ENCODE results near the gene SMIM13. TPM values are rescaled to one million over a fixed set of nuclear protein-coding genes. Genes with fewer than 3 reads are reported as not detected.

The SMIM13 gene
- total RNA-seq, 1 donor from 2014 or later = 7.8 TPM

GRCh38 chr6:11130605-11131004, 37.0 kb downstream of the SMIM13 start:
- no peaks in the 10 kb centered on the region for H3K27me3 ChIP-seq
- no peak overlapping the region for H2AFZ ChIP-seq (replicated peaks)
- Mint-ChIP-seq H3K27me3 (ENCODE audit: insufficient read depth, low read depth) (peaks cover 2% of the 10 kb centered on the region), H3K27ac (no peak overlapping the region), H3K36me3 (peaks cover 28% of the 10 kb centered on the region), H3K4me1 (no peaks in the 10 kb centered on the region), H3K9me3 (peaks cover 10% of the 10 kb centered on the region), H3K4me3 (no peak overlapping the region)
- peaks cover 7% of the 10 kb centered on the region for H3K79me2 ChIP-seq (ENCODE audit: low read depth)
- no peak for DNase-seq (ENCODE audit: low spot score)
- no peak overlapping the region for H3K4me3 ChIP-seq
- H4K20me1 ChIP-seq (ENCODE audit: low read depth) = no peaks in the 10 kb centered on the region
- no peaks in the 10 kb centered on the region for H3K9me3 ChIP-seq (ENCODE audit: low read depth)
- no peak overlapping the region for H3K9ac ChIP-seq
- no peaks in the 10 kb centered on the region for H3K36me3 ChIP-seq
- H3F3A ChIP-seq (ENCODE audit: low read depth) = no peaks in the 10 kb centered on the region
- no peak overlapping the region for H3K27ac ChIP-seq
- H3K4me1 ChIP-seq = no peaks in the 10 kb centered on the region
- TF ChIP-seq CTCF (IDR thresholded peaks at IDR 0.05) (no peak), EZH2 (IDR thresholded peaks at IDR 0.05) (no peak), EZH2phosphoT487 (IDR thresholded peaks at IDR 0.05) (no peak)
- no peak overlapping the region for H3K4me2 ChIP-seq

- no peak overlapping the region for H3K4me2 ChIP-seq
- H3K9ac ChIP-seq = no peak overlapping the region
- H3K27ac ChIP-seq = no peak overlapping the region
- Mint-ChIP-seq H3K27ac (no peak overlapping the region), H3K4me3 (no peak overlapping the region), H3K36me3 (peaks cover 16% of the 10 kb centered on the region), H3K4me1 (no peaks in the 10 kb centered on the region), H3K27me3 (ENCODE audit: insufficient read depth, low read depth) (peaks cover under 1% of the 10 kb centered on the region), H3K9me3 (no peaks in the 10 kb centered on the region)
- H4K20me1 ChIP-seq (ENCODE audit: low read depth) = no peaks in the 10 kb centered on the region
- TF ChIP-seq EZH2 (IDR thresholded peaks at IDR 0.05) = no peak
- no peak for TF ChIP-seq CTCF (IDR thresholded peaks at IDR 0.05)
- no peak for TF ChIP-seq EZH2phosphoT487 (IDR thresholded peaks at IDR 0.05)
- no peaks in the 10 kb centered on the region for H3K36me3 ChIP-seq
- no peaks in the 10 kb centered on the region for H3K27me3 ChIP-seq
- no peak for DNase-seq (ENCODE audit: low spot score)
- no peaks in the 10 kb centered on the region for H3F3A ChIP-seq (ENCODE audit: low read depth)
- no peaks in the 10 kb centered on the region for H3K9me3 ChIP-seq (ENCODE audit: low read depth)
- H3K4me1 ChIP-seq = peaks cover 6% of the 10 kb centered on the region
- H2AFZ ChIP-seq (replicated peaks) = no peak overlapping the region
- H3K79me2 ChIP-seq (ENCODE audit: low read depth) = peaks cover 7% of the 10 kb centered on the region
- H3K4me3 ChIP-seq = no peak overlapping the region
Measured at GRCh38 chr6:11132194-11132888, 38.7 kb downstream of the SMIM13 start.

GRCh38 chr6:11133281-11133680, 39.6 kb downstream of the SMIM13 start:
- Histone ChIP-seq H3K9ac (no peak overlapping the region), H3K79me2 (ENCODE audit: low read depth) (peaks cover 7% of the 10 kb centered on the region), H3K4me2 (no peak overlapping the region), H3K4me1 (peaks cover 6% of the 10 kb centered on the region), H3K27ac (no peak overlapping the region), H3K36me3 (no peaks in the 10 kb centered on the region), H4K20me1 (ENCODE audit: low read depth) (no peaks in the 10 kb centered on the region), H3K27me3 (no peaks in the 10 kb centered on the region), H3K4me3 (no peak overlapping the region), H3K9me3 (ENCODE audit: low read depth) (no peaks in the 10 kb centered on the region), H2AFZ (replicated peaks) (no peak overlapping the region), H3F3A (ENCODE audit: low read depth) (no peaks in the 10 kb centered on the region)
- H3K27me3 Mint-ChIP-seq (ENCODE audit: insufficient read depth, low read depth) = no peaks in the 10 kb centered on the region
- peaks cover 13% of the 10 kb centered on the region for H3K36me3 Mint-ChIP-seq
- no peak overlapping the region for H3K27ac Mint-ChIP-seq
- H3K9me3 Mint-ChIP-seq = no peaks in the 10 kb centered on the region
- no peak overlapping the region for H3K4me3 Mint-ChIP-seq
- no peak for TF ChIP-seq EZH2phosphoT487 (IDR thresholded peaks at IDR 0.05)
- H3K4me1 Mint-ChIP-seq = no peaks in the 10 kb centered on the region
- DNase-seq (ENCODE audit: low spot score) = no peak

- Mint-ChIP-seq H3K36me3 (peaks cover 9% of the 10 kb centered on the region), H3K4me1 (no peaks in the 10 kb centered on the region), H3K27me3 (ENCODE audit: insufficient read depth, low read depth) (peaks cover 2% of the 10 kb centered on the region), H3K27ac (no peak overlapping the region), H3K4me3 (no peak overlapping the region), H3K9me3 (no peaks in the 10 kb centered on the region)
- H3K27me3 ChIP-seq = no peaks in the 10 kb centered on the region
- no peak overlapping the region for H3K27ac ChIP-seq
- H3K4me3 ChIP-seq = no peak overlapping the region
- H3K9ac ChIP-seq = no peak overlapping the region
- no peaks in the 10 kb centered on the region for H3K79me2 ChIP-seq (ENCODE audit: low read depth)
- no peak overlapping the region for H3K4me2 ChIP-seq
- no peaks in the 10 kb centered on the region for H3F3A ChIP-seq (ENCODE audit: low read depth)
- no peak for DNase-seq (ENCODE audit: low spot score)
- H4K20me1 ChIP-seq (ENCODE audit: low read depth) = no peaks in the 10 kb centered on the region
- no peaks in the 10 kb centered on the region for H3K36me3 ChIP-seq
- H2AFZ ChIP-seq (replicated peaks) = no peak overlapping the region
- H3K4me1 ChIP-seq = peaks cover 6% of the 10 kb centered on the region
- no peaks in the 10 kb centered on the region for H3K9me3 ChIP-seq (ENCODE audit: low read depth)
- TF ChIP-seq CTCF (IDR thresholded peaks at IDR 0.05) (no peak), EZH2phosphoT487 (IDR thresholded peaks at IDR 0.05) (no peak), EZH2 (IDR thresholded peaks at IDR 0.05) (no peak)
Measured at GRCh38 chr6:11136809-11137208, 43.2 kb downstream of the SMIM13 start.

Data from neural progenitor cell (in vitro differentiated cells).